ENCODE data around the gene CLTB. TPM values are rescaled to one million over a fixed set of nuclear protein-coding genes. Genes with fewer than 3 reads are reported as not detected.

CLTB gene
- total RNA-seq, 1 experiment from 2014 or later: 34.5 TPM

GRCh38 chr5:176416965-176417364 is 626 bp upstream of the CLTB start:
- Histone ChIP-seq H3T11ph (ENCODE audit: low read length) (no peak overlapping the region), H2BK120ac (ENCODE audit: low read depth, low read length, poor library complexity, severe bottlenecking) (no peak overlapping the region), H3K9ac (ENCODE audit: extremely low read depth, insufficient read length, low read length) (no peak overlapping the region), H3K79me2 (ENCODE audit: insufficient read depth, low read length) (no peaks in the 10 kb centered on the region), H2AK5ac (ENCODE audit: insufficient read length, low read length) (no peak overlapping the region), H2BK12ac (ENCODE audit: insufficient read length, low read depth, low read length) (no peak overlapping the region), H3K14ac (ENCODE audit: insufficient read depth, low read length) (no peak overlapping the region; the same call in 1 of the 2 replicates), H2BK20ac (ENCODE audit: low read depth, low read length, poor library complexity, severe bottlenecking) (no peak overlapping the region), H3K56ac (ENCODE audit: insufficient read length, low read depth, low read length) (no peak overlapping the region), H2BK5ac (ENCODE audit: insufficient read length, low read length) (no peak overlapping the region), H3K4me1 (ENCODE audit: insufficient read depth, low read length) (no peaks in the 10 kb centered on the region), H2AFZ (ENCODE audit: low read length) (peak overlapping the region; percentile 14), H3K18ac (ENCODE audit: insufficient read length, low read depth, low read length) (no peak overlapping the region), H4K5ac (ENCODE audit: insufficient read length, low read depth, low read length) (no peak overlapping the region), H3K4me2 (ENCODE audit: insufficient read depth, insufficient read length, low read length) (peak overlapping the region; percentile 32), H4K91ac (ENCODE audit: insufficient read length, low read depth, low read length) (no peak overlapping the region), H4K20me1 (ENCODE audit: control insufficient read depth, insufficient read depth, insufficient read length) (no peaks in the 10 kb centered on the region), H3K27me3 (ENCODE audit: insufficient read depth, low read length) (no peaks in the 10 kb centered on the region; the same call in 1 of the 2 replicates), H3K4ac (ENCODE audit: low read depth, low read length) (no peak overlapping the region), H3K27ac (ENCODE audit: insufficient read length, low read depth, low read length) (no peak overlapping the region), H3K9me3 (ENCODE audit: control insufficient read depth, low read depth, low read length) (no peaks in the 10 kb centered on the region), H3K79me1 (ENCODE audit: insufficient read depth, low read depth, low read length, poor library complexity, severe bottlenecking) (no peaks in the 10 kb centered on the region), H2BK15ac (ENCODE audit: low read depth, low read length) (no peak overlapping the region), H3K23me2 (ENCODE audit: insufficient read length, low read depth, low read length, poor library complexity, severe bottlenecking) (peaks cover 5% of the 10 kb centered on the region), H4K8ac (replicated peaks; ENCODE audit: insufficient read length, low read depth, low read length) (no peak overlapping the region), H3K23ac (ENCODE audit: insufficient read length, low read depth, low read length) (no peak overlapping the region)
- H3K9me3 Mint-ChIP-seq: peaks cover 22 to 33% of the 10 kb centered on the region in 2 experiments
- TF ChIP-seq CTCF (conservative IDR thresholded peaks at IDR 0.05): no peak
- H3K27me3 Mint-ChIP-seq (ENCODE audit: low read depth): peaks cover 26% of the 10 kb centered on the region
- no CpG with 5 or more reads among the region's 11 CpGs for WGBS (ENCODE audit: extremely low coverage, insufficient read length, low lambda C conversion rate)
- peaks cover 0 to 20% (median 17%) of the 10 kb centered on the region in 3 experiments; a peak in 5 of 7 replicates for H3K36me3 Mint-ChIP-seq (ENCODE audit: insufficient read depth in 1 of 3, low read depth in 3 of 3)
- DNase-seq: no peak
- peak overlapping the region; percentile 51 to 75 for H3K4me3 Mint-ChIP-seq
- H3K27ac Mint-ChIP-seq: no peak overlapping the region
- peaks cover 6 to 9% of the 10 kb centered on the region in 2 experiments; a peak in 3 of 4 replicates for H3K4me1 Mint-ChIP-seq

Data from H9 (cell line).